Mucosa of stomach (tissue), 1 donor: ENCODE data around the gene ATOH8.

Source experiments
- H3K27me3 ChIP-seq: one replicate; pipeline ENCODE4 v1.7.0; 2013; ENCODE audit warnings: mild to moderate bottlenecking, low read length; ENCODE audit not compliant: control insufficient read depth, insufficient read depth
- H3K36me3 ChIP-seq: one replicate; pipeline ENCODE4 v1.7.0; 2013; ENCODE audit warnings: low read length; ENCODE audit not compliant: control insufficient read depth, insufficient read depth
- H3K4me1 ChIP-seq: one replicate; pipeline ENCODE4 v1.7.0; 2013; ENCODE audit warnings: mild to moderate bottlenecking, low read length; ENCODE audit not compliant: control insufficient read depth, insufficient read depth
- H3K4me3 ChIP-seq: one replicate; pipeline ENCODE4 v1.7.0; 2013; ENCODE audit warnings: low read length
- H3K9ac ChIP-seq: one replicate; pipeline ENCODE4 v1.7.0; 2013; ENCODE audit warnings: mild to moderate bottlenecking, low read length, moderate library complexity
- H3K9me3 ChIP-seq: one replicate; pipeline ENCODE4 v1.7.0; 2013; ENCODE audit warnings: mild to moderate bottlenecking, low read length, moderate library complexity; ENCODE audit not compliant: control insufficient read depth
- donor health status: Pancreatic carcinoma.

The ATOH8 gene

GRCh38 chr2:85753525-85754312, at the start of gene ATOH8:
TSS of gene ATOH8 (plus strand) at chr2:85753991. CDS start at chr2:85754190, 199 bp downstream.
- H3K9ac ChIP-seq, result peak within 1 kb of the TSS; percentile 45
- peak within 1 kb of the TSS; percentile 49 for H3K4me3 ChIP-seq
- peaks cover 35% of the 10 kb centered on the region for H3K27me3 ChIP-seq
- H3K9me3 ChIP-seq, result no peaks in the 10 kb centered on the region
- no peaks in the 10 kb centered on the region for H3K36me3 ChIP-seq
- H3K4me1 ChIP-seq, result peaks cover 52% of the 10 kb centered on the region

DNA sequence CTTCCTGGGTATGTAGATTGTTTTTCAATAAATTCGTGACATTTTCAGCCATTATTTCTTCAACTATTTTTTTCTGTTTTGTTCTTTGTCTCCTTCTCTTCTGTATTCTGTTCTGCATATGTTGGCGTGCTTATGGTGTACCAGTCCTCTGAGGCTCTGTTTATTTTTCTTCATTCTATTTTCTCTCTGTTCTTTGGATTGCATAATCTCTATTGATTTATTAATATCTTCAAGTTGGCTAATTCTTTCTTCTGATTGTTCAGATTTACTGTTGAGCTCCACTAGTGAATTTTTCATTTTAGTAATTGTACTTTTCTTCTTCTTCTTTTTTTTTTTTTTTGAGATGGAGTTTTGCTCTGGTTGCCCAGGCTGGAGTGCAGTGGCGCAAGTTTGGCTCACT, 49.8 kb upstream of the ATOH8 start:
- Histone ChIP-seq H3K36me3 (no peaks in the 10 kb centered on the region), H3K4me3 (no peak overlapping the region), H3K27me3 (no peaks in the 10 kb centered on the region), H3K4me1 (peaks cover 6% of the 10 kb centered on the region), H3K9me3 (no peaks in the 10 kb centered on the region), H3K9ac (no peak overlapping the region)

DNA sequence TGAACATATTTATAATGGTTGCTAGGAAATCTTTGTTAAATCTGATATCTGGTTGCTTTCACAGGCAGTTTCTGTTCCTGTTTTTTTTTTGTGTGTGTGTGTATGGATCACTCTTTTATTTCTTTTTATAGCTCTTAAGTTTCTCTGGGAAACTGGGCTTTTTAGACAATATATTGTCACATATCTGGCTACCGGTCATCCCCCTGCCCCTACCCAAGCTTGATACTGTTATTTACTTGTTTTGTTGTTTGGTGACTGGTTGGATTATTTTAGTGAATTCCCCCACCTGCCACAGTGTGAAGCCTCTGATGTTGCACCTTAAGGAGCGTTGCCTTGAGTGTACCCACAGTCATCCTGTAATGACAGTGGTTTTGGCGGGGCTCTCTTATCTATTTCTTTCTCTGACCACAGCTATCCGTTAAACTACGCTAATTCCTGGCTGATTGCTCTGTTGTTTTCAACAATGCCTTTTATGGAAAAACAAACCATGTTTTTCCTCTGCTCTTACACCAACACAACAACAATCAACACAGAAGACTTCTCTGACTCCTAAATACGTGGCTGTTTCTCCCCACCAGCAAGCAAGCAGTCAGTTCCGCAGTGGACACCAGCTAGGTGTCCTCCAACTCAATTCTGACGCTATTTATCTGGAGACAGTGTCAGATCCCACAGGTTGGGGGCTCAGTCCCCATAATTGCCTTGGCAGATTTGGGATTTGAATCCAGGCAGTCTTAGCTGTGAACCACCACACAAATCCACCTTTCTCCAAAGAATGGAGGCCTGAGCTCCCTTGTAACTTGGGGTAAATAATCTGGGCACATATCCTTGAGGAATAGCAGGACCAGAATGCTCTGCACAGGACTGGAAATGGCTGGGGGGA, 48.8 kb upstream of the ATOH8 start:
- Histone ChIP-seq H3K9me3 (no peaks in the 10 kb centered on the region), H3K36me3 (no peaks in the 10 kb centered on the region), H3K9ac (no peak overlapping the region), H3K4me1 (peaks cover 8% of the 10 kb centered on the region), H3K27me3 (no peaks in the 10 kb centered on the region), H3K4me3 (no peak overlapping the region)

GRCh38 chr2:85705680-85706039, 48.1 kb upstream of the ATOH8 start:
- no peak overlapping the region for H3K9ac ChIP-seq
- H3K4me3 ChIP-seq, result no peak overlapping the region
- peaks cover 14% of the 10 kb centered on the region for H3K4me1 ChIP-seq
- no peaks in the 10 kb centered on the region for H3K36me3 ChIP-seq
- H3K27me3 ChIP-seq, result no peaks in the 10 kb centered on the region
- no peaks in the 10 kb centered on the region for H3K9me3 ChIP-seq

DNA sequence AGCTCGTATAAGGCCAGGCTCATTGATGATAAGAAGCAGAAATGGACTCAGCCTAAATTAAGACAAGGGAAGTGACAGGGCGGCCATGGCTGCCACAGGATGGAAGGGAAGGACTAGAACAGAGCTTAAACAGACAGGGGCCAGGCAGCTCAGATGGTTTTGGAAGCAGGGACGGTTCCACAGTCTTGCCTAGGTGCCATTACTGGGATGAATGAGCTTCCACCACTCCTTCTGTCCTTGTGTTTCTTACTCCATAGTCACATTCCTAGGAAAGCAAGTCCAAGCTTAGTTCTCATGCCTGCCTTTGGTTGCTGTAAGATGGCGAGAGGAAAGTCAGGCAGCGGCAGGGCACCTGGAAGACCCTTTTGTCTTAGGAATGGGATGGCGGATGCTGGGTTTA, 47.7 kb upstream of the ATOH8 start:
- H3K9me3 ChIP-seq, result no peaks in the 10 kb centered on the region
- no peaks in the 10 kb centered on the region for H3K36me3 ChIP-seq
- H3K4me1 ChIP-seq, result peaks cover 18% of the 10 kb centered on the region
- H3K9ac ChIP-seq, result no peak overlapping the region
- no peaks in the 10 kb centered on the region for H3K27me3 ChIP-seq
- H3K4me3 ChIP-seq, result no peak overlapping the region

DNA sequence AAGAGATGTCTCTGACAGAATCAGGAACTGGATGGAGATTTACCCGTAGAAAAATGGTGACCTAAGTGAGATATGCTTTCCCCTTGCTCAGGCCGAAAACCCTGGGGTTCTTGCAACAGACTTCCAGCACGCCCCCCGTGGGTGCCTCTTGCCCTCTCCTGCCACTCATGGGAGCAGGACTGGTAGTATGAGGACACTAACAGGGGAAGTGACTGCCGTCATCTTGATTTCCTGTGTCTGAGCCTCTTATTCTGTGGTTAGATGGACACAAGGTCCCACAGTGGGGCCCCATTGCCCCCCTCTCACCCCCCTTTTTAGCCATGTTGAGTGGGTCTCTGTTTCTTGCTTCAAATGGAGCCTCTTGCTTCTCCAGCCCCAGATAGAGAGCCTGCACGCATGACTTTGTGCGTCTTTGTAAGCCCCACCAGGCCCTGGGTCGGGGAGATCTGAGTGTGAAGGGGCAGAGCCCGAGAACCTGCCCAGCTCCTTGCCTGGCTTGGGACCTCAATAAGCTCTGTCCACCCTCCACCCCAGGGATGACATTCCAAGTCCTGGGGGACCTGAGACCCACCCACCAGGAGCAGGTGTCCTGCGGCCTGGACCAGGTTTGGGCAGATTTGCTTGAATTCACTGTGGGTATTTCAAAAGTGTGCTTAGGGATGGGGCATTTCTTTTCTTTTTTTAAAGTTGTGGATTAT, 47.0 kb upstream of the ATOH8 start:
- H3K9ac ChIP-seq, result no peak overlapping the region
- H3K36me3 ChIP-seq, result no peaks in the 10 kb centered on the region
- H3K4me3 ChIP-seq, result no peak overlapping the region
- no peaks in the 10 kb centered on the region for H3K27me3 ChIP-seq
- H3K9me3 ChIP-seq, result no peaks in the 10 kb centered on the region
- peaks cover 25% of the 10 kb centered on the region for H3K4me1 ChIP-seq

DNA sequence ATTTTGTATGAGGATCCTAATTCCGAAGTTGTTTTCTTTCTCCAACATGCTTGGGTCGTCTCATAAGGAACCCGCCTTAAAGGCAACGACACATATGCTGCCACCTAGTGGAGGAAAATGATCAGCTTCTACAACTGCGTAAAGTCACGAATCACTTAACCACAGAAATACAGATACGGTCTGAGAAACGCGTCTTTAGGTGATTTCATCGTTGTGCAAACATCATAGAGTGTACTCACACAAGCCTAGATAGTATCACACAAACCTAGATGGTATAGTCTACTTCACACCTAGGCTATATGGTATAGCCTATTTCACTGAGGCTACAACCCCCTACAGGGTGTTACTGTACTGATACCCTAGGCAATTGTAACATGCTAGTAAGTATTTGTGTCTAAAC, 46.5 kb upstream of the ATOH8 start:
- Histone ChIP-seq H3K4me3 (no peak overlapping the region), H3K9me3 (no peaks in the 10 kb centered on the region), H3K36me3 (no peaks in the 10 kb centered on the region), H3K4me1 (peaks cover 30% of the 10 kb centered on the region), H3K9ac (no peak overlapping the region), H3K27me3 (no peaks in the 10 kb centered on the region)

GRCh38 chr2:85708641-85709040, 45.1 kb upstream of the ATOH8 start:
- H3K9me3 ChIP-seq, result no peaks in the 10 kb centered on the region
- H3K9ac ChIP-seq, result no peak overlapping the region
- H3K4me1 ChIP-seq, result peaks cover 41% of the 10 kb centered on the region
- no peak overlapping the region for H3K4me3 ChIP-seq
- H3K36me3 ChIP-seq, result no peaks in the 10 kb centered on the region
- H3K27me3 ChIP-seq, result no peaks in the 10 kb centered on the region

GRCh38 chr2:85709401-85709811, 44.4 kb upstream of the ATOH8 start:
- no peaks in the 10 kb centered on the region for H3K9me3 ChIP-seq
- no peak overlapping the region for H3K9ac ChIP-seq
- H3K27me3 ChIP-seq, result no peaks in the 10 kb centered on the region
- no peaks in the 10 kb centered on the region for H3K36me3 ChIP-seq
- no peak overlapping the region for H3K4me3 ChIP-seq
- peaks cover 48% of the 10 kb centered on the region for H3K4me1 ChIP-seq

GRCh38 chr2:85710687-85711577, 42.9 kb upstream of the ATOH8 start:
- peaks cover 42% of the 10 kb centered on the region for H3K4me1 ChIP-seq

DNA sequence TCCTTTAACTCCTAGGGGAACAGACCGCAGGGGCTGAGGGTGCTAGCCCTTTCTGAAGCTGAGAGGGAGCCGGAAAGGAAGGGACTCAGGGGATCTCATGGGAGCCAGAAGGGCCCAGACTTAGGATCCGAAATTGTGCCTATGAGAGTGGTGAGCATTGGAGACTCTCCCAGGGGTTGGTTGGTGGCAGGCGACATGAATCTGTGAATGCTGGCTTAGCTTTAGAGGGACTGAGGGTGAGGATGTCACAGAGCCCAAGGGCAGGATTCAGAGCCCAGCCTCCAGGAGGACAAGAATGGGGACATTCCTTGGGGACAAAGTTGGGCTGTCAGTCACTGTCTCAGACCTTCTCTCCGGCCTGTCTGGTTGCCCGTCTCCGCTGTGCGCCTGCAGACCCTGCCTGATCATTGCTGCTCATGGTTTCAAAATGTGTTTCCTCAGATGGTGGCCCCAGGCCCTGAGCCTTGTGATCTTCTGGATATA, 42.2 kb upstream of the ATOH8 start:
- H3K4me1 ChIP-seq, result peaks cover 42% of the 10 kb centered on the region
- no peaks in the 10 kb centered on the region for H3K27me3 ChIP-seq
- no peaks in the 10 kb centered on the region for H3K9me3 ChIP-seq
- H3K9ac ChIP-seq, result no peak overlapping the region
- no peaks in the 10 kb centered on the region for H3K36me3 ChIP-seq
- no peak overlapping the region for H3K4me3 ChIP-seq

More at GRCh38 chr2:85710687-85711577, 42.9 kb upstream of the ATOH8 start:
- Histone ChIP-seq H3K9ac (peak overlapping the region; percentile 17), H3K27me3 (no peaks in the 10 kb centered on the region), H3K9me3 (no peaks in the 10 kb centered on the region), H3K4me3 (no peak overlapping the region), H3K36me3 (no peaks in the 10 kb centered on the region)
